Activated naive CD4-positive, alpha-beta T cell treated with anti-CD3 and anti-CD28 coated beads, Interleukin-2, amount 50 U/mL, for 16 hours (primary cell): ENCODE results near the gene ZNF524.
"Not testable (repeated sequence)": the region's sequence is repeated elsewhere in the genome, so short reads cannot be mapped to it uniquely, and the experiment has no call there.

Experiments used
- DNase-seq: peaks from one replicate; pipeline ENCODE4 v3.0.0-alpha.2; 2020

ZNF524 gene

GRCh38 chr19:55581823-55582223, 18.3 kb upstream of the ZNF524 start:
- no peak for DNase-seq

GRCh38 chr19:55582284-55582683, 17.8 kb upstream of the ZNF524 start:
- DNase-seq: not testable (repeated sequence)

GRCh38 chr19:55583897-55584296, 16.2 kb upstream of the ZNF524 start:
- DNase-seq: not testable (repeated sequence)

GRCh38 chr19:55584871-55585270, 15.2 kb upstream of the ZNF524 start:
- DNase-seq: no peak

- DNase-seq: peak; percentile 70
Measured at GRCh38 chr19:55585658-55586339, 14.3 kb upstream of the ZNF524 start.

GRCh38 chr19:55586976-55587668, 13.0 kb upstream of the ZNF524 start:
- peak; percentile 93 for DNase-seq

- DNase-seq: no peak
Measured at GRCh38 chr19:55588738-55589137, 11.3 kb upstream of the ZNF524 start.

GRCh38 chr19:55590109-55590508, 10.0 kb upstream of the ZNF524 start:
- DNase-seq: no peak

GRCh38 chr19:55590617-55591016, 9.5 kb upstream of the ZNF524 start:
- no peak for DNase-seq

GRCh38 chr19:55591555-55591954, 8.5 kb upstream of the ZNF524 start:
- no peak for DNase-seq

- DNase-seq: no peak
Measured at GRCh38 chr19:55592391-55593090, 7.5 kb upstream of the ZNF524 start.

- no peak for DNase-seq
Measured at GRCh38 chr19:55593096-55593772, 6.9 kb upstream of the ZNF524 start.

GRCh38 chr19:55594996-55595545, 5.0 kb upstream of the ZNF524 start:
- DNase-seq: no peak

GRCh38 chr19:55596304-55596703, 3.8 kb upstream of the ZNF524 start:
- DNase-seq: no peak

GRCh38 chr19:55597501-55597921, 2.6 kb upstream of the ZNF524 start:
- no peak for DNase-seq

- DNase-seq: no peak
Measured at GRCh38 chr19:55598034-55598433, 2.1 kb upstream of the ZNF524 start.

GRCh38 chr19:55598719-55599467, 1.2 kb upstream of the ZNF524 start:
- peak; percentile 86 for DNase-seq

- peak; percentile 96 for DNase-seq
Measured at GRCh38 chr19:55599468-55599841, 633 bp upstream of the ZNF524 start, which contains the start of gene FIZ1. Gene FIZ1, minus strand, starts transcription at chr19:55599517. Its CDS starts 1,652 bp downstream, at chr19:55597865.

- DNase-seq: no peak
Measured at GRCh38 chr19:55600662-55601028, 557 bp downstream of the ZNF524 start.

GRCh38 chr19:55601084-55601483, 996 bp downstream of the ZNF524 start:
- DNase-seq: no peak

GRCh38 chr19:55602104-55603001, 2.3 kb downstream of the ZNF524 start:
- DNase-seq: no peak
